HEK293 (cell line): ENCODE data around the gene CYP4F3.

Experiments
- CTCF ChIA-PET: fragments of 350-600 bp; formaldehyde crosslinking; extraction: SDS; loops from one replicate; lab custom pipeline; 2021; ENCODE audit warnings: antibody characterized with exemption; lab: Yijun Ruan, JAX
- POLR2A ChIA-PET: fragments of 300-600 bp; formaldehyde crosslinking; extraction: SDS; loops from one replicate; lab custom pipeline; 2020; ENCODE audit warnings: antibody characterized with exemption, inconsistent platforms; lab: Yijun Ruan, JAX
- H3K27ac ChIP-seq: fragments of 200-500 bp; sonication (Bioruptor generic); 2 replicates; pipeline ENCODE4 v1.5.1; 2014; ENCODE audit warnings: low read depth, low read length, control low read depth, inconsistent platforms; ENCODE audit errors: extremely low read depth
- H3K36me3 ChIP-seq, 2 experiments: fragments of 200-500 bp in 1 of 2; sonication (Bioruptor generic) in 1 of 2; 1 replicate in 1 of 2; 2 replicates in 1 of 2; pipeline ENCODE4 v1.5.1; 2014 to 2017; ENCODE audit warnings: inconsistent platforms in 2 of 2, low read length in 2 of 2; ENCODE audit not compliant: control insufficient read depth in 2 of 2, insufficient read depth in 1 of 2
- H3K4me1 ChIP-seq: fragments of 200-500 bp; sonication (Bioruptor generic); 2 replicates; pipeline ENCODE4 v1.5.1; 2014; ENCODE audit warnings: mild to moderate bottlenecking, low read length, inconsistent platforms; ENCODE audit not compliant: control insufficient read depth, insufficient read depth
- H3K4me3 ChIP-seq: 2 replicates; pipeline ENCODE4 v1.5.1; 2011; ENCODE audit warnings: low read depth, mild to moderate bottlenecking, control low read depth, low read length, moderate library complexity
- H3K9me3 ChIP-seq: fragments of 200-500 bp; sonication (Bioruptor generic); 2 replicates; pipeline ENCODE4 v1.5.1; 2014; ENCODE audit warnings: low read depth, low read length, inconsistent platforms; ENCODE audit not compliant: control insufficient read depth, insufficient read depth
- BCL11A ChIP-seq: fragments of 450-650 bp; formaldehyde crosslinking; IDR thresholded peaks from 2 replicates; pipeline ENCODE4 v1.5.1; 2016; ENCODE audit warnings: low read depth, missing biosample characterization, missing genetic modification characterization
- FEZF1 ChIP-seq: fragments of 450-650 bp; formaldehyde crosslinking; IDR thresholded peaks from 2 replicates; pipeline ENCODE4 v1.5.1; 2016; ENCODE audit warnings: missing biosample characterization, missing genetic modification characterization
- HOXA7 ChIP-seq: sonication (generic); formaldehyde crosslinking; IDR thresholded peaks from 2 replicates; pipeline ENCODE4 v1.8.1; 2022; ENCODE audit warnings: missing genetic modification reagents, borderline replicate concordance
- OSR2 ChIP-seq: fragments of 450-650 bp; formaldehyde crosslinking; IDR thresholded peaks from 2 replicates; pipeline ENCODE4 v1.5.1; 2016; ENCODE audit warnings: missing biosample characterization, missing genetic modification characterization
- OVOL3 ChIP-seq: fragments of 450-650 bp; formaldehyde crosslinking; IDR thresholded peaks from 2 replicates; pipeline ENCODE4 v1.5.1; 2016; ENCODE audit warnings: missing biosample characterization, missing genetic modification characterization
- SP2 ChIP-seq: fragments of 450-650 bp; formaldehyde crosslinking; IDR thresholded peaks from 2 replicates; pipeline ENCODE4 v1.5.1; 2016; ENCODE audit warnings: missing biosample characterization, missing genetic modification characterization
- YY1 ChIP-seq: fragments of 450-650 bp; formaldehyde crosslinking; IDR thresholded peaks from 2 replicates; pipeline ENCODE4 v1.5.1; 2018; ENCODE audit warnings: missing biosample characterization, missing genetic modification characterization
- ZBTB20 ChIP-seq: fragments of 450-650 bp; formaldehyde crosslinking; IDR thresholded peaks from 2 replicates; pipeline ENCODE4 v1.5.1; 2016; ENCODE audit warnings: missing biosample characterization, missing genetic modification characterization
- ZBTB21 ChIP-seq: fragments of 450-650 bp; formaldehyde crosslinking; IDR thresholded peaks from 2 replicates; pipeline ENCODE4 v1.5.1; 2017; ENCODE audit warnings: missing biosample characterization, missing genetic modification characterization
- ZNF133 ChIP-seq: fragments of 450-650 bp; formaldehyde crosslinking; IDR thresholded peaks from 2 replicates; pipeline ENCODE4 v1.5.1; 2016; ENCODE audit warnings: missing biosample characterization, missing genetic modification characterization
- ZNF138 ChIP-seq: fragments of 450-650 bp; formaldehyde crosslinking; IDR thresholded peaks from 2 replicates; pipeline ENCODE4 v1.5.1; 2016; ENCODE audit warnings: missing biosample characterization, missing genetic modification characterization, borderline replicate concordance
- ZNF169 ChIP-seq: fragments of 450-650 bp; formaldehyde crosslinking; IDR thresholded peaks from 2 replicates; pipeline ENCODE4 v1.5.1; 2016; ENCODE audit warnings: missing biosample characterization, missing genetic modification characterization
- ZNF19 ChIP-seq: fragments of 450-650 bp; formaldehyde crosslinking; IDR thresholded peaks from 2 replicates; pipeline ENCODE4; 2016; ENCODE audit warnings: missing biosample characterization, missing genetic modification characterization, low read depth
- ZNF302 ChIP-seq: fragments of 450-650 bp; formaldehyde crosslinking; IDR thresholded peaks from 2 replicates; pipeline ENCODE4 v1.5.1; 2016; ENCODE audit warnings: missing biosample characterization, missing genetic modification characterization, low read depth
- ZNF549 ChIP-seq: fragments of 450-650 bp; IDR thresholded peaks from 2 replicates; pipeline ENCODE4 v1.5.1; 2018; ENCODE audit warnings: missing biosample characterization, missing genetic modification characterization, mild to moderate bottlenecking, inconsistent platforms, moderate library complexity
- ZNF610 ChIP-seq: fragments of 450-650 bp; formaldehyde crosslinking; IDR thresholded peaks from 2 replicates; pipeline ENCODE4 v1.5.1; 2016; ENCODE audit warnings: missing biosample characterization, missing genetic modification characterization, borderline replicate concordance
- ZNF621 ChIP-seq: fragments of 450-650 bp; formaldehyde crosslinking; IDR thresholded peaks from 2 replicates; pipeline ENCODE4 v1.5.1; 2017; ENCODE audit warnings: missing biosample characterization, missing genetic modification characterization
- ZNF664 ChIP-seq: fragments of 450-650 bp; formaldehyde crosslinking; IDR thresholded peaks from 2 replicates; pipeline ENCODE4 v1.5.1; 2016; ENCODE audit warnings: missing biosample characterization, missing genetic modification characterization
- ZNF747 ChIP-seq: fragments of 450-650 bp; formaldehyde crosslinking; IDR thresholded peaks from 2 replicates; pipeline ENCODE4 v1.5.1; 2016; ENCODE audit warnings: missing biosample characterization, missing genetic modification characterization
- ZXDB ChIP-seq: fragments of 450-650 bp; formaldehyde crosslinking; IDR thresholded peaks from 2 replicates; pipeline ENCODE4 v1.5.1; 2016; ENCODE audit warnings: missing biosample characterization, missing genetic modification characterization
- TF ChIP-seq, protein P1 (sequence below): fragments of 450-650 bp; formaldehyde crosslinking; IDR thresholded peaks from 2 replicates; pipeline ENCODE4 v1.5.1; 2016; ENCODE audit warnings: missing biosample characterization, missing genetic modification characterization
- TF ChIP-seq, protein P2 (sequence below): fragments of 450-650 bp; formaldehyde crosslinking; IDR thresholded peaks from 2 replicates; pipeline ENCODE4 v1.5.1; 2016; ENCODE audit warnings: missing biosample characterization, missing genetic modification characterization
- TF ChIP-seq, protein P3 (sequence below): fragments of 450-650 bp; formaldehyde crosslinking; IDR thresholded peaks from 2 replicates; pipeline ENCODE4 v1.5.1; 2017; ENCODE audit warnings: missing biosample characterization, mild to moderate bottlenecking, missing genetic modification characterization, moderate library complexity
- TF ChIP-seq, protein P4 (sequence below): fragments of 450-650 bp; formaldehyde crosslinking; IDR thresholded peaks from 2 replicates; pipeline ENCODE4 v1.5.1; 2016; ENCODE audit warnings: missing biosample characterization, missing genetic modification characterization
- TF ChIP-seq, protein P5 (sequence below): fragments of 450-650 bp; formaldehyde crosslinking; IDR thresholded peaks from 2 replicates; pipeline ENCODE4 v1.5.1; 2016; ENCODE audit warnings: missing biosample characterization, missing genetic modification characterization

CYP4F3 gene

DNA sequence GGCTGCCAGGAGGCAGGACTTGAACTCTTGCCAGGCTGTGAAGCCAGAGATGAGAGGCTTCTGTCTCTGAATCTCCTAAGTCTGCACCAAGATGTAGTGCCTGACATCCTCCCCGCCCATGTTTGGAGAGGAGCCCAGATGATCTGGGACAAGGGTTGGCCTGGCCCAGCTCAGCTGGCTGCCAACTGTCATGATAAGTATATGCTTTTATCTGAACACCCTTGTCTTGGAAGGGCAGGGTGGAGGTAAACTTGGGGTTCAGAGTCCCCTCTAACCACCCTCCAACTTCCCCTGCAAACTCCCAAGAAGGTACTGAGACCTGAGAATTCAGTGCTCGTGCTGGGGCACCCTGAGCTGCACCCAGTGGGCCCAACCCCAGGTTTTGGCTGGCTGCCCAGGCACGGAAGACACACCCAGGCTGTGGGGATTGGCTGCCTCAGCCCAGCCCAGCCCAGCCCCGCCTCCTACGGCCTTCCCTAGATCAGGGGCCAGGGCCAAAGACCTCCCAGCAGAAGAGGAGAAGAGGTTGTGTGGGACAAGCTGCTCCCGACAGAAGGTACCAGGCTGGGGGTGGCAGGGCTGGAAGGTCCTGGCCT lies 32.0 kb downstream of the CYP4F3 start, which contains the start of gene CYP4F12 (continued):
- TF ChIP-seq, protein P1, sequence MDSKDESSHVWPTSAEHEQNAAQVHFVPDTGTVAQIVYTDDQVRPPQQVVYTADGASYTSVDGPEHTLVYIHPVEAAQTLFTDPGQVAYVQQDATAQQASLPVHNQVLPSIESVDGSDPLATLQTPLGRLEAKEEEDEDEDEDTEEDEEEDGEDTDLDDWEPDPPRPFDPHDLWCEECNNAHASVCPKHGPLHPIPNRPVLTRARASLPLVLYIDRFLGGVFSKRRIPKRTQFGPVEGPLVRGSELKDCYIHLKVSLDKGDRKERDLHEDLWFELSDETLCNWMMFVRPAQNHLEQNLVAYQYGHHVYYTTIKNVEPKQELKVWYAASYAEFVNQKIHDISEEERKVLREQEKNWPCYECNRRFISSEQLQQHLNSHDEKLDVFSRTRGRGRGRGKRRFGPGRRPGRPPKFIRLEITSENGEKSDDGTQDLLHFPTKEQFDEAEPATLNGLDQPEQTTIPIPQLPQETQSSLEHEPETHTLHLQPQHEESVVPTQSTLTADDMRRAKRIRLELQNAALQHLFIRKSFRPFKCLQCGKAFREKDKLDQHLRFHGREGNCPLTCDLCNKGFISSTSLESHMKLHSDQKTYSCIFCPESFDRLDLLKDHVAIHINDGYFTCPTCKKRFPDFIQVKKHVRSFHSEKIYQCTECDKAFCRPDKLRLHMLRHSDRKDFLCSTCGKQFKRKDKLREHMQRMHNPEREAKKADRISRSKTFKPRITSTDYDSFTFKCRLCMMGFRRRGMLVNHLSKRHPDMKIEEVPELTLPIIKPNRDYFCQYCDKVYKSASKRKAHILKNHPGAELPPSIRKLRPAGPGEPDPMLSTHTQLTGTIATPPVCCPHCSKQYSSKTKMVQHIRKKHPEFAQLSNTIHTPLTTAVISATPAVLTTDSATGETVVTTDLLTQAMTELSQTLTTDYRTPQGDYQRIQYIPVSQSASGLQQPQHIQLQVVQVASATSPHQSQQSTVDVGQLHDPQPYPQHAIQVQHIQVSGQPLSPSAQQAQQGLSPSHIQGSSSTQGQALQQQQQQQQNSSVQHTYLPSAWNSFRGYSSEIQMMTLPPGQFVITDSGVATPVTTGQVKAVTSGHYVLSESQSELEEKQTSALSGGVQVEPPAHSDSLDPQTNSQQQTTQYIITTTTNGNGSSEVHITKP: peak; percentile 34; the same call in 1 of the 2 replicates
- TF ChIP-seq ZBTB21 (tag by site-specific recombination) (no peak), ZBTB20 (peak; percentile 35; the same call in 1 of the 2 replicates), ZNF133 (tag by site-specific recombination) (no peak), ZNF302 (no peak), SP2 (tag by site-specific recombination) (0 out of 2 replicates have a peak, but pooled peaks have one; percentile 7)
- TF ChIP-seq, protein P2, sequence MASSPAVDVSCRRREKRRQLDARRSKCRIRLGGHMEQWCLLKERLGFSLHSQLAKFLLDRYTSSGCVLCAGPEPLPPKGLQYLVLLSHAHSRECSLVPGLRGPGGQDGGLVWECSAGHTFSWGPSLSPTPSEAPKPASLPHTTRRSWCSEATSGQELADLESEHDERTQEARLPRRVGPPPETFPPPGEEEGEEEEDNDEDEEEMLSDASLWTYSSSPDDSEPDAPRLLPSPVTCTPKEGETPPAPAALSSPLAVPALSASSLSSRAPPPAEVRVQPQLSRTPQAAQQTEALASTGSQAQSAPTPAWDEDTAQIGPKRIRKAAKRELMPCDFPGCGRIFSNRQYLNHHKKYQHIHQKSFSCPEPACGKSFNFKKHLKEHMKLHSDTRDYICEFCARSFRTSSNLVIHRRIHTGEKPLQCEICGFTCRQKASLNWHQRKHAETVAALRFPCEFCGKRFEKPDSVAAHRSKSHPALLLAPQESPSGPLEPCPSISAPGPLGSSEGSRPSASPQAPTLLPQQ (tag by site-specific recombination): peak; percentile 70

DNA sequence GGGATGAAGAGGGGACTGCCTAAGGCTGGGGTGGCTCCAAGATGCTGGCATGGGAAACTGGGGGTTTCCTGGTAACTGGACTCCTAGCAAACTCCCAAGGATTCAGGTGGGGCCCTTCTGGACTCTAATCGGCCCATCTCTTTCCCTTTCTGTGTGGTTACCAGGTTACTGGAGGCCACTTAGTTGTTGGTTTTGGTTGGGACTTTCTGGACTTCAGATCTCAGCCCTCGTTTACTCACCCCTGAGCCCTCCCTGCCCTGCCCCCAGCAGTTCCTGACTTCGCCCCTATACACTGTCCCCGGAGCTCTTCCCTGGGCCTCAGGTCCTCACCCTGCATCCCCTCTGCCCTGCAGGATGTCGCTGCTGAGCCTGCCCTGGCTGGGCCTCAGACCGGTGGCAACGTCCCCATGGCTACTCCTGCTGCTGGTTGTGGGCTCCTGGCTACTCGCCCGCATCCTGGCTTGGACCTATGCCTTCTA lies 32.5 kb downstream of the CYP4F3 start:
- no peak overlapping the region for H3K4me3 ChIP-seq
- H3K36me3 ChIP-seq: no peaks in the 10 kb centered on the region
- TF ChIP-seq, protein P3, sequence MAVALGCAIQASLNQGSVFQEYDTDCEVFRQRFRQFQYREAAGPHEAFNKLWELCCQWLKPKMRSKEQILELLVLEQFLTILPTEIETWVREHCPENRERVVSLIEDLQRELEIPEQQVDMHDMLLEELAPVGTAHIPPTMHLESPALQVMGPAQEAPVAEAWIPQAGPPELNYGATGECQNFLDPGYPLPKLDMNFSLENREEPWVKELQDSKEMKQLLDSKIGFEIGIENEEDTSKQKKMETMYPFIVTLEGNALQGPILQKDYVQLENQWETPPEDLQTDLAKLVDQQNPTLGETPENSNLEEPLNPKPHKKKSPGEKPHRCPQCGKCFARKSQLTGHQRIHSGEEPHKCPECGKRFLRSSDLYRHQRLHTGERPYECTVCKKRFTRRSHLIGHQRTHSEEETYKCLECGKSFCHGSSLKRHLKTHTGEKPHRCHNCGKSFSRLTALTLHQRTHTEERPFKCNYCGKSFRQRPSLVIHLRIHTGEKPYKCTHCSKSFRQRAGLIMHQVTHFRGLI (tag by site-specific recombination): no peak
- TF ChIP-seq ZNF169 (tag by site-specific recombination): no peak
- TF ChIP-seq ZNF19 (tag by site-specific recombination): no peak
- TF ChIP-seq YY1 (tag by site-specific recombination): no peak
- no peak for TF ChIP-seq ZNF664 (tag by site-specific recombination)
- TF ChIP-seq FEZF1: no peak
- TF ChIP-seq ZNF610 (tag by site-specific recombination): no peak
- no peak for TF ChIP-seq ZXDB
- TF ChIP-seq, protein P4, sequence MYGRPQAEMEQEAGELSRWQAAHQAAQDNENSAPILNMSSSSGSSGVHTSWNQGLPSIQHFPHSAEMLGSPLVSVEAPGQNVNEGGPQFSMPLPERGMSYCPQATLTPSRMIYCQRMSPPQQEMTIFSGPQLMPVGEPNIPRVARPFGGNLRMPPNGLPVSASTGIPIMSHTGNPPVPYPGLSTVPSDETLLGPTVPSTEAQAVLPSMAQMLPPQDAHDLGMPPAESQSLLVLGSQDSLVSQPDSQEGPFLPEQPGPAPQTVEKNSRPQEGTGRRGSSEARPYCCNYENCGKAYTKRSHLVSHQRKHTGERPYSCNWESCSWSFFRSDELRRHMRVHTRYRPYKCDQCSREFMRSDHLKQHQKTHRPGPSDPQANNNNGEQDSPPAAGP (tag by site-specific recombination): no peak
- TF ChIP-seq HOXA7 (CRISPR knock-in tag): no peak
- no peak for TF ChIP-seq OSR2 (tag by site-specific recombination)
- TF ChIP-seq ZNF138 (tag by site-specific recombination): no peak
- TF ChIP-seq ZNF747 (tag by site-specific recombination): no peak
- TF ChIP-seq, protein P5, sequence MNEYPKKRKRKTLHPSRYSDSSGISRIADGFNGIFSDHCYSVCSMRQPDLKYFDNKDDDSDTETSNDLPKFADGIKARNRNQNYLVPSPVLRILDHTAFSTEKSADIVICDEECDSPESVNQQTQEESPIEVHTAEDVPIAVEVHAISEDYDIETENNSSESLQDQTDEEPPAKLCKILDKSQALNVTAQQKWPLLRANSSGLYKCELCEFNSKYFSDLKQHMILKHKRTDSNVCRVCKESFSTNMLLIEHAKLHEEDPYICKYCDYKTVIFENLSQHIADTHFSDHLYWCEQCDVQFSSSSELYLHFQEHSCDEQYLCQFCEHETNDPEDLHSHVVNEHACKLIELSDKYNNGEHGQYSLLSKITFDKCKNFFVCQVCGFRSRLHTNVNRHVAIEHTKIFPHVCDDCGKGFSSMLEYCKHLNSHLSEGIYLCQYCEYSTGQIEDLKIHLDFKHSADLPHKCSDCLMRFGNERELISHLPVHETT (tag by site-specific recombination): no peak
- no peak for TF ChIP-seq ZNF621
- no peak for TF ChIP-seq BCL11A (tag by site-specific recombination)
- TF ChIP-seq ZNF549 (tag by site-specific recombination): no peak
- no peak for TF ChIP-seq OVOL3 (tag by site-specific recombination)
- no peak overlapping the region for H3K27ac ChIP-seq
- no peaks in the 10 kb centered on the region for H3K9me3 ChIP-seq
- H3K4me1 ChIP-seq: no peaks in the 10 kb centered on the region
- POLR2A ChIA-PET: interaction anchor here (0.6 kb wide), 1 partner anchor 352 kb away, joined by 3 read pairs; no protein-coding TSS in a partner anchor
- CTCF ChIA-PET: no interaction called here
